H9 (cell line): ENCODE data around the gene VSTM2L. TPM values are rescaled to one million over a fixed set of nuclear protein-coding genes. Genes with fewer than 3 reads are reported as not detected.

Experiments used
- DNase-seq: peaks from one replicate; pipeline ENCODE4 v3.0.0-alpha.2; 2017
- H2AFZ ChIP-seq: one replicate; pipeline ENCODE4 v1.6.1; 2013; ENCODE audit warnings: mild to moderate bottlenecking, low read length, control low read depth, moderate library complexity
- H2AK5ac ChIP-seq: 2 replicates; pipeline ENCODE4 v1.6.1; 2013; ENCODE audit warnings: low read length, control low read depth, mixed read lengths; ENCODE audit not compliant: insufficient read length
- H2BK120ac ChIP-seq: one replicate; pipeline ENCODE4 v1.6.1; 2013; ENCODE audit warnings: low read depth, mild to moderate bottlenecking, low read length, control low read depth, inconsistent platforms; ENCODE audit not compliant: poor library complexity, severe bottlenecking
- H2BK12ac ChIP-seq: 2 replicates; pipeline ENCODE4 v1.6.1; 2013; ENCODE audit warnings: low read length, control low read depth, mixed read lengths, low read depth; ENCODE audit not compliant: insufficient read length
- H2BK15ac ChIP-seq: 2 replicates; pipeline ENCODE4 v1.6.1; 2013; ENCODE audit warnings: low read depth, low read length, control low read depth
- H2BK20ac ChIP-seq: one replicate; pipeline ENCODE4 v1.6.1; 2013; ENCODE audit warnings: low read depth, mild to moderate bottlenecking, low read length, control low read depth, inconsistent platforms; ENCODE audit not compliant: poor library complexity, severe bottlenecking
- H2BK5ac ChIP-seq: 2 replicates; pipeline ENCODE4 v1.6.1; 2013; ENCODE audit warnings: low read length, control low read depth, mixed read lengths; ENCODE audit not compliant: insufficient read length
- H3K14ac ChIP-seq: 2 replicates; pipeline ENCODE4 v1.6.1; 2013; ENCODE audit warnings: low read length, control low read depth; ENCODE audit not compliant: insufficient read depth
- H3K18ac ChIP-seq: 2 replicates; pipeline ENCODE4 v1.6.1; 2013; ENCODE audit warnings: low read depth, mild to moderate bottlenecking, mixed read lengths, low read length, control low read depth; ENCODE audit not compliant: insufficient read length
- H3K23ac ChIP-seq: 2 replicates; pipeline ENCODE4 v1.6.1; 2013; ENCODE audit warnings: low read length, control low read depth, mixed read lengths, low read depth; ENCODE audit not compliant: insufficient read length
- H3K23me2 ChIP-seq: 2 replicates; pipeline ENCODE4 v1.6.1; 2013; ENCODE audit warnings: low read depth, mild to moderate bottlenecking, mixed read lengths, low read length, control low read depth; ENCODE audit not compliant: insufficient read length, poor library complexity, severe bottlenecking
- H3K27ac ChIP-seq: 2 replicates; pipeline ENCODE4 v1.5.1; 2013; ENCODE audit warnings: low read length, control low read depth, mixed read lengths, low read depth; ENCODE audit not compliant: insufficient read length
- H3K27me3 ChIP-seq: 2 replicates; pipeline ENCODE4 v1.6.1; 2013; ENCODE audit warnings: low read length, control low read depth, inconsistent platforms; ENCODE audit not compliant: insufficient read depth
- H3K4ac ChIP-seq: 2 replicates; pipeline ENCODE4 v1.6.1; 2013; ENCODE audit warnings: low read depth, mild to moderate bottlenecking, control low read depth, inconsistent platforms, low read length, moderate library complexity
- H3K4me1 ChIP-seq: 2 replicates; pipeline ENCODE4 v1.6.1; 2013; ENCODE audit warnings: low read length, control low read depth, inconsistent platforms; ENCODE audit not compliant: insufficient read depth
- H3K4me2 ChIP-seq: 2 replicates; pipeline ENCODE4 v1.6.1; 2013; ENCODE audit warnings: low read length, control low read depth, mixed read lengths; ENCODE audit not compliant: insufficient read length, insufficient read depth
- H3K56ac ChIP-seq: 2 replicates; pipeline ENCODE4 v1.6.1; 2013; ENCODE audit warnings: low read depth, mild to moderate bottlenecking, mixed read lengths, low read length, control low read depth; ENCODE audit not compliant: insufficient read length
- H3K79me1 ChIP-seq: 2 replicates; pipeline ENCODE4 v1.6.1; 2013; ENCODE audit warnings: low read depth, mild to moderate bottlenecking, moderate library complexity, low read length, control low read depth, inconsistent platforms; ENCODE audit not compliant: insufficient read depth, poor library complexity, severe bottlenecking
- H3K79me2 ChIP-seq: 2 replicates; pipeline ENCODE4 v1.6.1; 2013; ENCODE audit warnings: low read length, control low read depth, inconsistent platforms; ENCODE audit not compliant: insufficient read depth
- H3K9ac ChIP-seq: 2 replicates; pipeline ENCODE4 v1.6.1; 2013; ENCODE audit warnings: low read length, control low read depth, mixed read lengths; ENCODE audit not compliant: insufficient read length; ENCODE audit errors: extremely low read depth
- H3K9me3 ChIP-seq: one replicate; pipeline ENCODE4 v1.6.1; 2013; ENCODE audit warnings: low read depth, low read length, inconsistent platforms; ENCODE audit not compliant: control insufficient read depth
- H3T11ph ChIP-seq: one replicate; pipeline ENCODE4 v1.6.1; 2013; ENCODE audit warnings: mild to moderate bottlenecking, low read length, control low read depth, inconsistent platforms
- H4K20me1 ChIP-seq: one replicate; pipeline ENCODE4 v1.6.1; 2013; ENCODE audit not compliant: control insufficient read depth, insufficient read length, insufficient read depth
- H4K5ac ChIP-seq: 2 replicates; pipeline ENCODE4 v1.6.1; 2013; ENCODE audit warnings: low read depth, mild to moderate bottlenecking, mixed read lengths, low read length, control low read depth; ENCODE audit not compliant: insufficient read length
- H4K8ac ChIP-seq: replicated peaks from 2 replicates; pipeline ENCODE4 v1.6.1; 2013; ENCODE audit warnings: low read length, control low read depth, mixed read lengths, low read depth; ENCODE audit not compliant: insufficient read length
- H4K91ac ChIP-seq: 2 replicates; pipeline ENCODE4 v1.6.1; 2013; ENCODE audit warnings: low read depth, mild to moderate bottlenecking, moderate library complexity, mixed read lengths, low read length, control low read depth; ENCODE audit not compliant: insufficient read length
- H3K27ac Mint-ChIP-seq, 3 experiments: 2 replicates in 2 of 3; 3 replicates in 1 of 3; pipeline ENCODE4 v1.8.0; 2020 to 2021; ENCODE audit warnings: mixed read lengths in 3 of 3, mild to moderate bottlenecking in 1 of 3, moderate library complexity in 1 of 3
- H3K27me3 Mint-ChIP-seq: 2 replicates; pipeline ENCODE4 v1.8.0; 2021; ENCODE audit warnings: low read depth, mild to moderate bottlenecking, moderate library complexity, mixed read lengths
- H3K36me3 Mint-ChIP-seq, 3 experiments: 2 replicates in 2 of 3; 3 replicates in 1 of 3; pipeline ENCODE4 v1.8.0; 2020 to 2021; ENCODE audit warnings: low read depth in 3 of 3, mixed read lengths in 3 of 3; ENCODE audit not compliant: insufficient read depth in 1 of 3
- H3K4me1 Mint-ChIP-seq, 2 experiments: 2 replicates each; pipeline ENCODE4 v1.8.0; 2020; ENCODE audit warnings: mixed read lengths in 2 of 2
- H3K4me3 Mint-ChIP-seq, 2 experiments: 2 replicates in 1 of 2; 3 replicates in 1 of 2; pipeline ENCODE4 v1.8.0; 2020 to 2021; ENCODE audit warnings: mild to moderate bottlenecking in 2 of 2, mixed read lengths in 2 of 2, moderate library complexity in 1 of 2
- H3K9me3 Mint-ChIP-seq, 2 experiments: 2 replicates in 1 of 2; 3 replicates in 1 of 2; pipeline ENCODE4 v1.8.0; 2020; ENCODE audit warnings: mild to moderate bottlenecking in 2 of 2, mixed read lengths in 2 of 2, moderate library complexity in 1 of 2
- WGBS: extraction: QIAGEN DNeasy Blood & Tissue Kit; methylation state at CpG from one replicate; pipeline ENCODE4 v1.1.7; 2013; ENCODE audit warnings: missing lambda C conversion rate, low lambda C conversion rate, mixed read lengths; ENCODE audit not compliant: insufficient read length; ENCODE audit errors: extremely low coverage; 5-methylcytosine and 5-hydroxymethylcytosine counted together
- total RNA-seq: library from RNA; stranded (reverse); gene quantifications from 2 replicates; pipeline ENCODE4 v1.2.1, GENCODE V29; 2021
- TF ChIP-seq, protein P1 (sequence below): fragments of 200-600 bp; sonication (generic); conservative IDR thresholded peaks from 3 replicates; pipeline ENCODE4 v1.8.0; 2021; ENCODE audit warnings: antibody characterized with exemption, mild to moderate bottlenecking

VSTM2L gene
- total RNA-seq, 1 experiment from 2014 or later = 2.1 TPM

DNA sequence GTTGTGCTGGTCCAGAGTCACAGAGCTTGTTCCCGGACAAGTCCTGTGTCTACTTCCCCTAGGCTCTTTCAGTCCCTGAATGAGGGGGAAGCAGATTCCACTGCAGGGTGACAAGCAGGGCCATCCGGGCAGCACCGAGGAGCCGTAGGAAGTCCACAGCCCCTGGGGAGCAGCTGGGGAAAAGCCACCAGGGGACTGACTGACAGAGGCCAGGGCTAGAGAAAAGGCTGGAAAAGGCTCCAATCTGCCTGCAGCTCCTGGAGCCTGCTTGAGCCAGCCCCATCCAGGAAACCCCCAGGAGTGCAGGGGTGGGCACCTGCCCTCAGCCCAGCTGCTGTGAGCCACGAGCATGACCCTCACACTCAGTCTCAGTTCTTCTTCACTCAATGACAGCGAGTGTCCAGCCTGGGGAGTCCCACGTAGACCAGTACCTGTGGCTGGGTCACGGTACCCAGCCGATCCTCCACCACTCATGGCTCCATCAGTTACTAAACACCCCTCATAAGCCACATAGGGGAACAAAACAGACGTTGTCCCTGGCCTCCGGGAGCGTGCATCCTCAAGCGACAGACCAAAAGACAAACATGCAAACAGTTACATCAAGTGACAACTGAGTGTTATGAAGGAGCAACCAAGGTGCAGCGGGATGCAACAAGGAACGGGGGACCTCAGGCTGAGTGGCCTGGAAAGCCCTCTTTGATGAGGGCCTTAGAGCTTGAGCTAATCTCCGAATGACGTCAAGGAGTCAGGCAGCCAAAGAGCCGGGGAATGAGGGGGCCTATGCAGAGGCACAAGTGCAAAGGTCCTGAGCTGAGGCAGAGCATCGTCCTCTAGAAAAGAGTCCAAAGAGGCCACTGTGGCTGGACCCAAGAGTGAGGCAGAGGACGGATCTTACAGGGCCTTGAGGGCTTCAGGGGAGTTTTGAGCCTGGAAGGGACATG lies 24.8 kb upstream of the VSTM2L start:
- H3K18ac ChIP-seq = no peak overlapping the region
- H3K56ac ChIP-seq = no peak overlapping the region
- no peak overlapping the region for H3K14ac ChIP-seq
- H3K23me2 ChIP-seq = no peaks in the 10 kb centered on the region
- no peak overlapping the region for H4K91ac ChIP-seq
- H4K8ac ChIP-seq = no peak overlapping the region
- Mint-ChIP-seq H3K27me3 (no peaks in the 10 kb centered on the region), H3K4me3 (no peak overlapping the region), H3K36me3 (peaks cover 0 to 6% (median 4%) of the 10 kb centered on the region in 3 experiments; a peak in 3 of 7 replicates), H3K4me1 (peaks cover 2 to 19% of the 10 kb centered on the region in 2 experiments), H3K27ac (peak overlapping the region in 2 of 3 experiments; percentile 28 to 61; a peak in 2 of 7 replicates), H3K9me3 (no peaks in the 10 kb centered on the region)
- no peak for DNase-seq
- H3K23ac ChIP-seq = no peak overlapping the region
- peaks cover 3% of the 10 kb centered on the region for H4K20me1 ChIP-seq
- H3K4me1 ChIP-seq = no peaks in the 10 kb centered on the region
- H3K79me1 ChIP-seq = no peaks in the 10 kb centered on the region
- H3K9ac ChIP-seq = no peak overlapping the region
- H3K79me2 ChIP-seq = no peaks in the 10 kb centered on the region
- no CpG with 5 or more reads among the region's 20 CpGs for WGBS
- H2BK15ac ChIP-seq = no peak overlapping the region
- H2BK5ac ChIP-seq = no peak overlapping the region
- no peak overlapping the region for H3K4ac ChIP-seq
- H2AK5ac ChIP-seq = no peak overlapping the region
- no peak overlapping the region for H2BK20ac ChIP-seq
- H3K4me2 ChIP-seq = no peak overlapping the region
- no peaks in the 10 kb centered on the region for H3K9me3 ChIP-seq
- H3K27ac ChIP-seq = no peak overlapping the region
- TF ChIP-seq, protein P1, sequence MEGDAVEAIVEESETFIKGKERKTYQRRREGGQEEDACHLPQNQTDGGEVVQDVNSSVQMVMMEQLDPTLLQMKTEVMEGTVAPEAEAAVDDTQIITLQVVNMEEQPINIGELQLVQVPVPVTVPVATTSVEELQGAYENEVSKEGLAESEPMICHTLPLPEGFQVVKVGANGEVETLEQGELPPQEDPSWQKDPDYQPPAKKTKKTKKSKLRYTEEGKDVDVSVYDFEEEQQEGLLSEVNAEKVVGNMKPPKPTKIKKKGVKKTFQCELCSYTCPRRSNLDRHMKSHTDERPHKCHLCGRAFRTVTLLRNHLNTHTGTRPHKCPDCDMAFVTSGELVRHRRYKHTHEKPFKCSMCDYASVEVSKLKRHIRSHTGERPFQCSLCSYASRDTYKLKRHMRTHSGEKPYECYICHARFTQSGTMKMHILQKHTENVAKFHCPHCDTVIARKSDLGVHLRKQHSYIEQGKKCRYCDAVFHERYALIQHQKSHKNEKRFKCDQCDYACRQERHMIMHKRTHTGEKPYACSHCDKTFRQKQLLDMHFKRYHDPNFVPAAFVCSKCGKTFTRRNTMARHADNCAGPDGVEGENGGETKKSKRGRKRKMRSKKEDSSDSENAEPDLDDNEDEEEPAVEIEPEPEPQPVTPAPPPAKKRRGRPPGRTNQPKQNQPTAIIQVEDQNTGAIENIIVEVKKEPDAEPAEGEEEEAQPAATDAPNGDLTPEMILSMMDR = no peak
- no peak overlapping the region for H2AFZ ChIP-seq
- no peaks in the 10 kb centered on the region for H3K27me3 ChIP-seq
- H2BK120ac ChIP-seq = no peak overlapping the region
- H2BK12ac ChIP-seq = no peak overlapping the region
- H3T11ph ChIP-seq = no peak overlapping the region
- H4K5ac ChIP-seq = no peak overlapping the region
